GM19240 (cell line): Measurements from ENCODE around the gene ZNF747.

Source experiments
- DNase-seq: peaks from one replicate; pipeline ENCODE4 v3.0.0; 2011; ENCODE audit warnings: low spot score; ENCODE audit not compliant: insufficient read length

ZNF747 gene

GRCh38 chr16:30519120-30520049 lies 15.3 kb downstream of the ZNF747 start:
- DNase-seq = no peak

DNA sequence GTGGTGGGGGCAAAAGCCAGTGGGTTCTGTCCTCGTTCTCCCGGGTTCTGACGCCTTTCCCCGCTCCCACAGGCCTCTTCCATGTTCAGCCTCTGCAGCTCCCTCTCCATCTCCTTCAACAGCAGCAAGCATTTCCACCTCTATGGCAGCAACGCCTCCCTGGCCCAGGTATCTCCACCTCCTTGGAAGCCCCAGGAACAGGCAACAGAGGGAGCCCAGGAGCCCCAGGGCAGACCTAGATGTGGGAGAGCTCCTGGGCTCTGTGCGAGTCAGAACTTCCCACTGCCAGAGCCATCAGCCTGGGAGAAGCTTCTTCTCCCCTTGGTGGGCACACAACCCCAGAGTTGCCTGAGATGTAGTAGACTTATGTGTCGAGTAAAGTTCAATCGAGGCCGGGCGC lies 16.1 kb downstream of the ZNF747 start:
- DNase-seq = no peak

DNA sequence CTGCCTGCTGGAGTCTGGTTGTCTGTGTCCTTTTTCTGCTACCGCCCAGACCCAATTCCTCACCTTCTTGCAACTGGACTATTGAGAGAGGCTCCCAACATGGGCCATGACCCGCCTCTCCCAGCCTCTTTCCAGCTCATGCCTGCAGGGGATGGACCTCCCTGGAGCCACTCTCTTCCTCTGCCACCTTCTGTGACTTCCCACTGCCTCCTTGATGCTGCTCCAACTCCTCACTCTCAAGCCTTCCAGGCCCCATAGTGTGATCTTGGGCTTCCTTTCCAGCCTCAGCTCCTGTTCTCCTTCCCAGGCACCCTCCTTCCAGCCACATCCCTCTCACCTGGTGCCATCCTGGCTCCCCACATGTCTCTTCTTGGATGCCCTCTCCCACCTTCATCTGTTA lies 19.4 kb downstream of the ZNF747 start:
- no peak for DNase-seq

DNA sequence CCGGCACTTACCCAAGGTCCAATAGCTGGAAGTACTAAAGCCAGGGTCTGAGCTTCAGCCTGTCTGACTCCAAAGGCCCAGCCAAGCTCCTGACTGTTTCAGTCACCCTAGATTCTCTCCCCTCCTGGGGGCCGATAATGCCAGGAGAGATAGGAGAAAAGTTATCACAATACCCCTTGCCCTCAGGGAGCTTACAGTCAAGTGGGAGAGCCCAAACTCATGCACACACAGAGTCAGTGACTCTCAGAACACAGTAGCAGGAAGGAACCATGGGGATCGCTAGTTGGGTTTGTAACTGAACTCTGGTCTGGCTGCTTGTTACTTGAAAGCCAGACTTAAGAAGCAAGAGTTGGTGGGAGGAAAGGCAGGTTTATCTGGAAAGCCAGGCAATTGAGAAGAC lies 23.1 kb downstream of the ZNF747 start:
- no peak for DNase-seq

DNA sequence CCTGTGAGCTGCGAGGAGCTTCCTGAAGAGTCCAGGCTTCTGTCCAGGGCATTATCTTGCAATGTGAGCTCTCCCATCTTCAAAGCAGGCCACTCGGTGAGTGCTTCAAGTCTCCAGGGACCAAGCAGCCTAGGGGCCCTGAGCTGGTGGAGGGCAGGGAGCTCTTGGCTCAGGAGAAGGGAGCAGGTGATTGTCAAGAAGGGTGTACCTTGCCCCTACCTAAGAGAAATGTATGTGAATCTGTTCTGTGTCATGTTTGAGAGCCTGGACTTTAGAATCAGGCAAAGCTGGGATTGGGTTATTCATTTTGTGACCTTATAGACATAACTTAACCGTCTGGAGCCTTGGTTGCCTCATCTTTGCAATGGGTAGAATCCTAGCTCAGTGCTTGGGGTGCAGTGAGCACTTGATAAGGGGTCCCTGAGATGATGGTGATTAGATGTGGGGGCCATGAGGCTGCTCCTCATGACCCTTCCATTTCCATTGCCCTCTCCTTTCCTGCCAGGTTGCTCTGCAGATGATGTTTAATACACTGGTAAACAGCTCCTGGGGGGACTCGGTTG lies 24.2 kb downstream of the ZNF747 start:
- DNase-seq = no peak

- no peak for DNase-seq
Observed at GRCh38 chr16:30509081-30509765, 25.4 kb downstream of the ZNF747 start.

DNA sequence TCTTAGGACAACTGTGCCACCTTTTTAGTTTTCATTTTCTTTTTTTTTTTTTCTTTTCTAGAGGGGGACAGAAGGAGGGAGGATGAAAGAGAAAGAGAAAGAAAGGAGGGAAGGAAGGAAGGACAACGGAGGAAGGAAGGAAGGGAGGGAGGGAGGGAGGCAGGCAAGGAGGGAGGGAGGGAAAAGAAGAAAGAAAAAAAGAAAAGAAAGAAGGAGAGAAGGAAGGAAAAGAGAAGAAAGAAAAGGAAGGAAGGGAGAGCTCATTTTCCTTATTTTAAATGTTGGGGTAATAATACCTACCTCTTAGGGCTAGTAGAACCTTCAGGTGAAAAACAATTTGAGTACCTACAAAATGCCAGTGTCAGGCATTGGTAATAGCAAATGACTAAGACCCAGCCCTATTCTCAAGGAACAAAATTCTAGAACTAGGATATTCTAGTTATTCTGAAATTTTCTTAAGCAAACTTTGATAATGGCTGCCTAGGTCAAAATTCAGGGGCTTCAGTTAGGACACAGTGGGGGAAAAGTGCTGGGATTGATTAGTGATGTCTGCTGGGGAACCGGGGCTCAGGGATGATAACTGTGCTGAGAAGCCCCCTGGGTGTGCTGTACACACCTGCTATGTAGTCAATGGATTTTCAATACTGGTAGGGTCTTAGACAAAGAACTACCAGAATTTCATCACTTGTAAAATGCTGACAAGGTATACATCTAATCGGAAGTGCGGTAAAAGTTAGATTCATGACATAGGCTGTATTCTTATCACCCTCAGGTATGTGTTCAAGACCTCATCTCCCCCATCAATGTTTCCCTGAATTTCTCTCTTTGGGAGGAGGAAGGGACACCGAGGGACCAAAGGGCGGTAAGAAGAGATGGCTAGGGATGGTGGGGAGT lies 31.0 kb downstream of the ZNF747 start:
- DNase-seq = no peak

GRCh38 chr16:30499284-30499683 lies 35.4 kb downstream of the ZNF747 start:
- DNase-seq = no peak

GRCh38 chr16:30494709-30495108 lies 39.9 kb downstream of the ZNF747 start:
- no peak for DNase-seq

- no peak for DNase-seq
Observed at GRCh38 chr16:30493941-30494488, 40.6 kb downstream of the ZNF747 start.

GRCh38 chr16:30491744-30492308 lies 42.8 kb downstream of the ZNF747 start:
- no peak for DNase-seq

- no peak for DNase-seq
Observed at GRCh38 chr16:30491229-30491628, 43.4 kb downstream of the ZNF747 start.

DNA sequence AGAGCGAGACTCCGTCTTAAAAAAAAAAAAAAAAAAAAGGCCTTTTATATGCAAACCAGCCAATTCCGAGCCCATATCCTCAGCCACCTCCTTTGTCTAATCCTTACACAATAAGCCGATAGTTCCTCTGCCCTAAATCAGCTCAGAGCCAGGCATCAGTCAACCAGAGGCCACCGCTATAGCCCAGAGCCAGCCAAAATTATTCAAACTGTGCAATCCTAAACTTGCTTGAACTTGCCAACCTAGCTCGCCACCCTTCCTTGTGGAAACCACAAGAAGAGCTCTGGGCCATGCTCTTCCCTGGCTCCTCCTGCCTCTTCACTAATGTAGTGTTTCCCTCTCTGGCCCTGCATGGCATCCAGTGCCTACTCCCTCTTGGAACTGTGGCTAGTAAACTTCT lies 44.4 kb downstream of the ZNF747 start:
- no peak for DNase-seq

DNA sequence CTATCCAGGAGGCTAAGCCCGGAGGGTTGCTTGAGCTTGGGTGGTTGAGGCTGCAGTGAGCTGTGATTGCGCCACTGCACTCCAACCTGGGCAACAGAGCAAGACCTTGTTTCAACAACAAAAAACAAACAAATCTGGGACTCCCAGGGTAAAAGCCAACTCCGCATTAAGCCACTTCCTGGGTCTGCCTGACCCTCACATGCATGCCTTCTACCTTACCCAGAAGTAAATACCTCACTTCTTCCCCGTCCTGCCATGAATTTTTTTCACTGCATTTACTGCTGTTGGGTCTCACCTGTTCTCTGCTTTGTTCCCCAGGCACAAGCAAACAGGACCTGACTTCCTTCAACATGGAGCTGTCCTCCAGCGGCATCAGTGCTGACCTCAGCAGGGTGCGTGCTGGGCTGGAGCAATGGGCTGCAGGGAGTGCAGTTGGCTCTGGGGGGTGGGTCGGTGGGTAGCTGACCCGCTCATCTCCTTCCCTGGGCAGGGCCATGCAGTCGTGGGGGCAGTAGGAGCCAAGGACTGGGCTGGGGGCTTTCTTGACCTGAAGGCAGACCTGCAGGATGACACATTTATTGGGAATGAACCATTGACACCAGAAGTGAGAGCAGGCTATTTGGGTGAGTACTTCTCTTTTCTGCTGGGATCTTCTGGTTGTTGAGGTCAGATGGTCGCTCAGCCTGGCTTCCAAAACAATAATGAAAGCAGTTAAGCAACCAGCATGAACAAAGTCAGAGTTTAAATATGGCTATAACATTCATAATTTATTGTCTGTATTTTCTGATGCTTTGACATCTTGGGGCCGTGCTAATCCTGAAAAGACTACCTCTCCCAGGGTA lies 45.7 kb downstream of the ZNF747 start:
- DNase-seq = no peak

GRCh38 chr16:30485818-30486436 lies 48.7 kb downstream of the ZNF747 start:
- DNase-seq = no peak

GRCh38 chr16:30484887-30485286 lies 49.8 kb downstream of the ZNF747 start:
- no peak for DNase-seq

- DNase-seq = no peak
Observed at GRCh38 chr16:30482366-30482765, 52.3 kb downstream of the ZNF747 start.

GRCh38 chr16:30481381-30481780 lies 53.3 kb downstream of the ZNF747 start:
- no peak for DNase-seq
